Right forelimb (tissue), 1 donor: ENCODE results near the gene RBM15.

Experiments
- DNase-seq: peaks from one replicate; pipeline ENCODE4 v3.0.0-alpha.2; 2018

Gene RBM15

GRCh38 chr1:110338886-110339406, at the start of gene RBM15:
TSS of gene RBM15 (plus strand) at chr1:110339377. CDS start at chr1:110339406, 29 bp downstream.
- peak; percentile 98 for DNase-seq

GRCh38 chr1:110291241-110292030, 47.7 kb upstream of the RBM15 start:
- no peak for DNase-seq

- DNase-seq, result no peak
Measured at GRCh38 chr1:110292031-110292741, 47.0 kb upstream of the RBM15 start.

- DNase-seq, result no peak
Measured at GRCh38 chr1:110293601-110294104, 45.5 kb upstream of the RBM15 start.

- no peak for DNase-seq
Measured at GRCh38 chr1:110294308-110294707, 44.9 kb upstream of the RBM15 start.

GRCh38 chr1:110298991-110299390, 40.2 kb upstream of the RBM15 start:
- DNase-seq, result no peak

GRCh38 chr1:110300412-110301085, 38.6 kb upstream of the RBM15 start:
- no peak for DNase-seq

- DNase-seq, result no peak
Measured at GRCh38 chr1:110302836-110303235, 36.3 kb upstream of the RBM15 start.

- DNase-seq, result no peak
Measured at GRCh38 chr1:110305900-110306420, 33.2 kb upstream of the RBM15 start.

- DNase-seq, result no peak
Measured at GRCh38 chr1:110307239-110307974, 31.8 kb upstream of the RBM15 start.

- no peak for DNase-seq
Measured at GRCh38 chr1:110308247-110308646, 30.9 kb upstream of the RBM15 start.

- DNase-seq, result no peak
Measured at GRCh38 chr1:110309139-110309538, 30.0 kb upstream of the RBM15 start.

GRCh38 chr1:110309767-110310166, 29.4 kb upstream of the RBM15 start:
- no peak for DNase-seq

- DNase-seq, result no peak
Measured at GRCh38 chr1:110310300-110310699, 28.9 kb upstream of the RBM15 start.

- DNase-seq, result peak; percentile 80
Measured at GRCh38 chr1:110312188-110313121, 26.7 kb upstream of the RBM15 start.

- DNase-seq, result no peak
Measured at GRCh38 chr1:110316735-110317134, 22.4 kb upstream of the RBM15 start.

GRCh38 chr1:110318046-110318445, 21.1 kb upstream of the RBM15 start:
- DNase-seq, result no peak

GRCh38 chr1:110319332-110320167, 19.6 kb upstream of the RBM15 start:
- DNase-seq, result no peak

GRCh38 chr1:110320168-110320518, 19.0 kb upstream of the RBM15 start:
- DNase-seq, result no peak

GRCh38 chr1:110321045-110321444, 18.1 kb upstream of the RBM15 start:
- no peak for DNase-seq
